ENCODE data around the gene PPTC7. TPM values are rescaled to one million over a fixed set of nuclear protein-coding genes. Genes with fewer than 3 reads are reported as not detected.
A peak's percentile ranks its signal among the peaks of the same experiment; 100 is the strongest.
"Not testable (repeated sequence)": the region's sequence is repeated elsewhere in the genome, so short reads cannot be mapped to it uniquely, and the experiment has no call there.

PPTC7 gene
- total RNA-seq, 4 donors from 2014 or later, result 20.8 to 49.1 (median 23.4) TPM

- ATAC-seq (ENCODE audit: low FRiP score), result no peak
- no peak for TF ChIP-seq CTCF (IDR thresholded peaks at IDR 0.05)
- DNase-seq (ENCODE audit: low spot score), result no peak
Observed at GRCh38 chr12:110575326-110575725, 7.8 kb downstream of the PPTC7 start.

GRCh38 chr12:110574717-110575230 lies 8.3 kb downstream of the PPTC7 start:
- not testable (repeated sequence) for DNase-seq (ENCODE audit: low spot score); ATAC-seq (ENCODE audit: low FRiP score)

- DNase-seq (ENCODE audit: low spot score) (no peak), ATAC-seq (ENCODE audit: low FRiP score) (no peak)
- TF ChIP-seq CTCF (IDR thresholded peaks at IDR 0.05), result no peak
Observed at GRCh38 chr12:110574044-110574443, 9.1 kb downstream of the PPTC7 start.

- ATAC-seq (ENCODE audit: low FRiP score), result not testable (repeated sequence)
Observed at GRCh38 chr12:110570798-110571197, 12.3 kb downstream of the PPTC7 start.

GRCh38 chr12:110569838-110570237 lies 13.3 kb downstream of the PPTC7 start:
- not testable (repeated sequence) for ATAC-seq (ENCODE audit: low FRiP score); DNase-seq (ENCODE audit: low spot score)

More at GRCh38 chr12:110570798-110571197, 12.3 kb downstream of the PPTC7 start:
- DNase-seq (ENCODE audit: low spot score), result not testable (repeated sequence)

GRCh38 chr12:110568752-110569151 lies 14.4 kb downstream of the PPTC7 start:
- DNase-seq (ENCODE audit: low spot score) (no peak), ATAC-seq (ENCODE audit: low FRiP score) (no peak)
- TF ChIP-seq CTCF (IDR thresholded peaks at IDR 0.05), result no peak

GRCh38 chr12:110566993-110567392 lies 16.1 kb downstream of the PPTC7 start:
- TF ChIP-seq CTCF (IDR thresholded peaks at IDR 0.05), result no peak
- DNase-seq (ENCODE audit: low spot score), result no peak
- ATAC-seq (ENCODE audit: low FRiP score), result no peak

- ATAC-seq (ENCODE audit: low FRiP score) (peak; percentile 49), DNase-seq (ENCODE audit: low spot score) (no peak)
- no peak for TF ChIP-seq CTCF (IDR thresholded peaks at IDR 0.05)
Observed at GRCh38 chr12:110565894-110566871, 16.9 kb downstream of the PPTC7 start.
